HG03520 (cell line): ENCODE results near the gene CDC42BPB.

Experiments
- ATAC-seq: cut with Tn5 transposase; IDR thresholded peaks from one replicate; pipeline ENCODE4 v1.9.1; 2021; ENCODE audit warnings: mild to moderate bottlenecking, moderate library complexity; ENCODE audit not compliant: unreplicated experiment

Gene CDC42BPB

DNA sequence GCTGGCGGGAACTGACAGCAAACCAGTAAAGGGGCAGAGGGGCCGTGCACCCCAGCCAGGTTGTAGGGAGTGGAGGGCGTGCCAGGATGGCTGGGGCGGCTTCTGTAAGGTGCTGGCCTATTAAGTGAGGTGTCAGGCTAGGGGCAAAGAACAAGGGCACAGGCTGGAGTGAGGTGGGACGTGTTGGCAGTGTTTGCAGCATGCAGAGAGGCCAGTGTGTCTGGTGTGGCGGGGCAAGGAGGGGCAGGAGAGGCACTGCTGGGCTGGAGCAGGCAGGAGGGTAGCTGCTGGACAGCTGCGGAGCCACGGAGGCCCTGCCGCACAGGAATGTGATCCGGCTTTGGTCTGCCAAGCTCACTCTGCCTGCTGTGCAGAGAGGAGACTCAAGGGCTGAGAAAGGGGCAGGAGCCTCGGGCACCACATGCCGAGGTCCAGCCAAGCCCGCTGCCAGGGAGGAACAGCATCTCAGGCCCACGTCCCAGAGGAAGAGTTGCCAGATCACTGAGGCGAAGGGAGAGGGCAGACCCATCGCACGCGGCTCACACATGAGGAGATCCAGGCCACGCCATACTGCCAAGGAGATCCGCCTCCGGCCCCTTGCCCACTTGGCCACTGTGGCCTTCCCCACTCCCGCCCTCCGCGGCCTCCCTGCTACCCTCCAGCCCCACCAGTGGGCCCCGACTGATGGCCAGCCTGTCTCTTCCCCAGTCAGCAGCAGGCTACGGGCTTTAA is 88.1 kb downstream of the CDC42BPB start:
- ATAC-seq = no peak

DNA sequence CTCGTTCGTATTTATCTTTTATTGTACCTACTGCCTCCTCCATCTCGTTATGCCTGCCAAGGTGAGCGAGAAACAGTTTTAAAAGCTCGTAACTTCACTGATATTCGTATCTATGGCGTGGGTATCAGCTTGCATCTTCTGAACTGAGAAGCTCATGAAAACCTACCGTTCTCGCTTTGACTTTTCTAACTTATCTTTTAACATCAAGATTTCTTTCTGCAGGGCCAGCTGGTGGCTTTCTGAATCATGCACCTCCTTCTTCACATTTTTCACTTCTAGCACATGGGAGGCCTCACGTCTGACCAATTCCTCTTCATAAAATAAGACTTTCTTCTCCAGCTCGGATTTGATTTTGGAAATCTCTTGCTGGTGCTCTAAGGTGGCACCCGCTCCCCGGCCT is 89.0 kb downstream of the CDC42BPB start:
- no peak for ATAC-seq

- ATAC-seq = no peak
Observed at GRCh38 chr14:102967506-102967795, 89.9 kb downstream of the CDC42BPB start.

- no peak for ATAC-seq
Observed at GRCh38 chr14:102966681-102967505, 90.5 kb downstream of the CDC42BPB start.

DNA sequence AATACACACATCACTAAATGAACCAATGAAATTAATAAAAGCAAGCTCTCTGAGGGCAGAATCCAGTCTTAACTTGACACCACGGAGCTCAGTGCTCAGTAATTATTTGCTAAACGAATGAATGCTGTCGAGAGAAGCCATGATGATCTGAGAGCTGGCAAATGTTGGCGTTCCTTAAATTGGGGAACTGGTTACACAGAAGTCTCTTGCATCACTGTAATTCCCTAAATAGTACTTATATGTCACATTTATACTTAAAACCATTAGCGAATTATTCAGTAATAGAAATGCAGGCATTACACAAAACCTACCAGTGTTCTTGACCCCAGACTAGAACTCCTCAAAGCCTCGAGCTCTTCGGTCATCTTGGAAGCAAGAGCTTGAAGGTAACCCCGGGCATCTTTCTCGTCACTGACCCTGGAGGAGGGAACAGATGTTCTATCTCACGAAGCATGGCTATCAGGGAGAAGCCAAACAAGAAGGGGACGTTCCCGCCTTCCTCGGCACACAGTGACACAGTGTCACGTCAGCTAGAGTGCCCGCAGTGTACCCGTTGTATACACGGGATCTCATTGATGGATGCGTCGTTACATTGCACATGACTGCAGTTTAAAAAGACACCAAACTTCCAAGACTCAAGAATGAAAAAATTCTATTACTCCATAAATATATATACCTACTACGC is 91.2 kb downstream of the CDC42BPB start:
- no peak for ATAC-seq

DNA sequence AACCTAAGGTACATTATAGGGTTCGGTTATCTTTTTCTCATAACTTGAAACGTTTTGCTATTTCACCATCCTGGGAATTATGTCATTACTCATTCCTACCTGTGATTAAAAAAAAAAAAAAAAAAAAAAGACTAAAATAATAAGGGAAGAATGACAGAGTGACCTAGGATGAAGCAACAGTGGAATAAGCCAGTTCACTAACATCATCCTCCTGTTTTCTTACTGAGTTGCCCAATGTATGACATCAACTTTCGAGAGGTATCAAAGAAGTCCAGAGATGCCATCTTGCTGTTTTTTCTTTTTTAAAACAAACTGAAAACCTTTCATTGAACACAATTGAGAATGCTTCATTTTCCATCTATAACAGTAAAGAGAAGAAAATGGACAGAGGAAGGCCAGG is 92.1 kb downstream of the CDC42BPB start:
- no peak for ATAC-seq

DNA sequence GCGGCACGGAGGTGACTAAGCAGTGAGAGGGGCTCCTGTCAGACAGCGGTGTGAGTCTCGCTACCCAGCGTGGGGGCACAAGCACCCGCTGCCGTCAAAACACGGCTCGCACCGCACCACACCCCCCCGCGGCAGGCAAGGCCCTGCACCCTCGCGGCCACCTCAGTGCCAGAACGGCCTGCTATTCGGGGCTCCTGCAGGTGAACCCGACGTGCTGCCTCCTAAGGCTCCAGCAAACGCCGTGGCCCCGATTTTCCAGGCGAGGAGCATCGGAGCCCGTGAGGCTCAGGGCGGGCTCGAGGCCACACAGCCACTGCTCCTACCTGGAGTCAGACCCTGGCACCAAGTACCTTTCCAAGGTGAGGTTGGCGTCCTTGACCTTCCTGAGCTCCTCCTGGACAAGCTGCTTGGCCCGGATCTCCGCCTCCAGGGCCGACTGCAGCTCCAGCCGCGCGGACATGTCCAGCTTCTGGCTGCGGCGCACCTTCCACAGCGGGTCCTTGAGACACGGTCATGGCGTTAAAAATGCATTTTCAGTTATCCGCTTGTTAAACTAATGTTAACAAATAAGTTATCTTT is 93.1 kb downstream of the CDC42BPB start:
- no peak for ATAC-seq

DNA sequence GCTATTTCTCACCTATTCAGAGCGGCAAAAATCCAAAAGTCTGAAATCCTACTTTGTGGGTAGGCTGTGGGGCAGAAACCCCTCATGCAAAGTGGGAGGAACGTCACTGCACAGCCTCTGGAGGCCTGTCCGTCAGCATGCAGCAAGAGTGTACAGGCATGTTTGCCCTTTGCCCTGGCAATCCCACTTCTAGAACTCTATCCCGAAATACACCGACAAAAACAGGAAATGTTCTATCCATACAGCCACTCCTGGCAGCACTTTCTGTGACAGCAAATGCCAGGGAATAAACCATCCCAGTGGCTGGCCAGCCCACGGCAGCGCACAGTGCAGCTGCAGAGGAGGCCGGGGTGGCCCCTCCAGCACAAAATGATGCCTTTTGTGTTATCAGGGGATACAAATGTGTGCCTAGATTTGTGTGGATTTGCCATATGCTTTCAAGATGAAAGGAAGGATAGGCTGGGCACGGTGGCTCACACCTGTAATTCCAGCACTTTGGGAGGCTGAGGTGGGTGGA is 95.2 kb downstream of the CDC42BPB start:
- no peak for ATAC-seq

GRCh38 chr14:102958461-102958860 is 98.9 kb downstream of the CDC42BPB start:
- ATAC-seq = no peak

DNA sequence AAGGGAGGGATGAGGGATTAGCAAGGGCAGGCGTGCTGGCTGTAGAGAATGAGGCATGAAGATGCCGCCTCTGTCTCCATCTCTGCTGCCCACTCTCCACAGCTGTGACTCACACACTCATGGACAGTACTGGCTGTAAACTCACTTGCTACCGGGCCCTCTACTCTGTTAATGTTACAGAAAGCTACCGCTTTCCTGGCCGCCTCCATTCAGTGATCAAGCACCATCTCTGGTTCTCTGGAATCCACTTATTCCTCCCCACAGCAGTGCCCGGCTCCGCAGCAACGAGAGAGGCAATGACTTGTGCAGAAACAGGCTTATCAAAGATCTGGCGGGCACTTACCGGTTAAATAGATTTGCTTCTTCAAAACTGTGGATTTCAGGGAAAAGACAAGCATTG is 100.1 kb downstream of the CDC42BPB start:
- ATAC-seq = no peak

GRCh38 chr14:102955636-102956408 is 101.5 kb downstream of the CDC42BPB start:
- no peak for ATAC-seq

DNA sequence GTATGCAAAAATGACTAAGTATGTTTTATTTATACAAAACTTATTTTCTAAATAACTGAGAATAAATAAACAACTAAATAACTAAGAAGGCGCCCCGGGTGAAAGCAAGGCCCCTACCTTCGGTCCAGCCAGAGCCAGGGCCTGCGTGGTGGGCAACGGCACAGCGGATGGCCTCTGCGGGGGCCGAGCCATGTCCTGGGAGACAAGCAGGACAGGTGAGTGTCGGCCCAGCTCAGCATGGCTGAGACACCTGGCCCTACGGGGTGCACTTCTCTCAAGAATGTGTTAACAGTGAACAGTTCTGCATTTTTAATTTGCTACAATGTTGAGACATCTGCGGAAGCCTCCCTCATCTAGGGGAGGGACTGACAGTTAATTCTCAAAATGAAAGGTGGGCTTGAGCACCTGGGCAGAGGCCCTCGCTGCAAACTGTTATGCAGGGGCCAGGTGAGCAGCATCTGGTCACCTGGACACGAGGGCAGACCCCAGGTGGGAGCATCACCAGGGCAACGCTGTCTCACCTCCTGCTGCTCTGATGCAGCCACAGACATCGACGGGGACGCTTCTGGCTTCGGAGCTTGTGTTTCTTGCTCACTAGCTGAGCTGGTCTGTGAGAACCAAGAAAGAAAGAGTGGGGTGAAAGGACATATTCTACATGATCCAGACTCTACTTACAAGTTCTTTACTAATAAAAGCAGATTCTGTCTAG is 103.1 kb downstream of the CDC42BPB start:
- ATAC-seq = no peak

- ATAC-seq = no peak
Observed at GRCh38 chr14:102953100-102953499, 104.2 kb downstream of the CDC42BPB start.

- no peak for ATAC-seq
Observed at GRCh38 chr14:102952276-102952675, 105.1 kb downstream of the CDC42BPB start.

GRCh38 chr14:102951799-102952198 is 105.5 kb downstream of the CDC42BPB start:
- no peak for ATAC-seq

DNA sequence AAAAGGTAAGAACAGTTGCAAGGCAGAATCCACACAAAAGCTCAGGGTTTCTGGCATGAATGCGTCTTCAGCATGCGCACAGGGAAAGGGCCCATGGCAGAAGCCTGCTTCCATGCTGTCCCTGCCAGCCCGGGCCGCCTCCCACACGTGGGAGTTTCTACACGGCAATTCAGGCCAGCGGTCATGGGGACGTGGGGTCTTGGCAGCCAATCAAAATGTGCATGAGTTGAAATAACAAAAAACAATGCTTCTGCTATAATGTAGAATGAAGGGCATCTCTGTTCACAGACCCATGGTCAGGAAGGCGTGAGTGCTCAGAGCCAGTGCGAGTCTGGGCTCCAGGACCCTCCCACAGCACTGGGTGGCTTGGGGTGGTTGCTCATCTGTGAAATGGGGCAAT is 106.3 kb downstream of the CDC42BPB start:
- ATAC-seq = no peak

DNA sequence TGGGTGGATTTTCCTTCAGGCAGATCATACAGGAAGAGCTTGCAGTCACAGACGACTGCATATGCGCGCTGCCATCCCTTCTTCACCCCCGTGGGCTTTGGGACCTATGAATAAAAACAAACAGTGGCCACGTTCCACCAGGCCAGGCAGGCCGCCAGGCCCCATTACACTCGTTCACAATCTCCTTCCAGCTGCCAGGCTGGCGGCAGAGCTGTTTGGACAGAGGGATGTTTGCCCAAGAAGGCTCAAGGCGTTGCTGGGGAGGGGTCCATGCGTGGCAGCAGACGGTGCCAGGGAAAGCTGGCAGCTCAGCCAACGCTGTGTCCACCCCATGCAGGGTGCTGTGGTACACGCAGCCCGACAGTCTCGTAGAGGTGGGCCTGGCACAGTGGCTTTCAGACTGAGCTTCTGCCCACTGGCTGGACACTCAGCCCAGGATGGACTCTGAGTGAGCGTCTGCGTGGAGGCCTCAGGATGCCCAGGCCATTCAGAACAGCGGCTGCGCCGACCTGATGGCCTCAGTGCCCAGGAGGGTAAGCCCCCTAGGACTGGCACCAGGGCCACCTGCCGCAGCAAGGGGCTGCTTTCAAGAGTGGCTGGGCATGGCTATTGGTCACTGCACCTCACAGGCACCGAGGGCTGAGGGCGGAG is 107.4 kb downstream of the CDC42BPB start:
- ATAC-seq = no peak

DNA sequence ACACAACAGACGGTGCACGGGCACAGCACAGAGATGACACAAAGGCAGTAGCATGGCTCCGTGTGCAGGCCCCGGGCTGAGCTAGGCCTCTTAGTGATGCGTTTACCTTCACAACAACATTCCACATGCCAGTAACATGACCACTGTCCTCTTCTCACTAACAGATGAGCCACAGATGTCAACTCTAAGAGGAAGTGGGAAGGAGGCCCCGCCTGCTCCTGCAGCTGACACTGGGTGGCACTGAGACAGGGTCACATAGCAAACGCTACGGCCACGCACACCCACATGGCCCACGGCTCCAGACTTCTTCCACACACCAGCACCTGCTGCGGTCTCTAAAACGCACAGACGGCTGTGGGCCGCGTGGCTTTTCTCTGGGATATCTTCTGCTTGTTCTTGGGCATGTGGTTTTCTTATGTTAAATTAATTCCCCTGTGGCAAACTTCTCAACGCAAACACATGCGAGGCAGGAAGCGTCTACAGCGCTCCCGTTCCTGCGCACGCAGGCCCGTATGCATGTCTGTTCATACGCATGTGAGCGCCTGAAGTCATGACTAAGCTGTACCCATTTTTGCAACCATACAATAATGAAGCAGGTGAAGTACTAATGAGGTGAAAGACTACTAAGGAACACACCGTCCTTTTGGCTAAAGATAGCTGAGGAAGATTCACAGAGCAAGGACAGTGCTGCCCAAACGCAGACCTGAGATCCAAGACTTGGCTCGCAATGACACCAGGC is 108.1 kb downstream of the CDC42BPB start:
- no peak for ATAC-seq

- ATAC-seq = no peak
Observed at GRCh38 chr14:102948698-102949061, 108.7 kb downstream of the CDC42BPB start.
